CD14-positive monocyte (primary cell): ENCODE measurements around the gene SLC39A10. TPM values are rescaled to one million over a fixed set of nuclear protein-coding genes. Genes with fewer than 3 reads are reported as not detected.

Experiments
- DNase-seq, 3 donors: peaks; one replicate each; pipeline ENCODE4 v3.0.0-alpha.2; 2011 to 2022
- H2AFZ ChIP-seq: 2 replicates; pipeline ENCODE4 v1.6.0; 2012; ENCODE audit warnings: mild to moderate bottlenecking, low read depth, low read length, inconsistent platforms; ENCODE audit not compliant: insufficient read depth, poor library complexity, severe bottlenecking
- H3K27ac ChIP-seq, 2 donors: 1 replicate in 1 of 2; 2 replicates in 1 of 2; pipeline ENCODE4 v1.5.1; 2012 to 2013; ENCODE audit warnings: low read length in 2 of 2, control low read depth in 1 of 2, inconsistent platforms in 1 of 2, low read depth in 1 of 2, mild to moderate bottlenecking in 1 of 2
- H3K27me3 ChIP-seq, 2 donors: one replicate each; pipeline versions ENCODE4 v1.6.0 to v1.6.1; 2011 to 2013; ENCODE audit warnings: low read length in 2 of 2; ENCODE audit not compliant: control insufficient read depth in 2 of 2, insufficient read depth in 2 of 2
- H3K36me3 ChIP-seq, 2 donors: replicated peaks in 1 of 2; 1 replicate in 1 of 2; 2 replicates in 1 of 2; pipeline versions ENCODE4 v1.5.1 to v1.6.1; 2012 to 2013; ENCODE audit warnings: low read length in 2 of 2, control low read depth in 1 of 2, inconsistent platforms in 1 of 2, mild to moderate bottlenecking in 1 of 2; ENCODE audit not compliant: insufficient read depth in 2 of 2, control insufficient read depth in 1 of 2
- H3K4me1 ChIP-seq, 2 donors: 1 replicate in 1 of 2; 2 replicates in 1 of 2; pipeline versions ENCODE4 v1.5.1 to v1.6.1; 2012 to 2013; ENCODE audit warnings: low read length in 2 of 2, control low read depth in 1 of 2, inconsistent platforms in 1 of 2, mild to moderate bottlenecking in 1 of 2, moderate library complexity in 1 of 2; ENCODE audit not compliant: insufficient read depth in 2 of 2, control insufficient read depth in 1 of 2
- H3K4me2 ChIP-seq: replicated peaks from 2 replicates; pipeline ENCODE3; 2012; ENCODE audit warnings: low read length, moderate library complexity, mild to moderate bottlenecking; ENCODE audit not compliant: poor library complexity, severe bottlenecking; ENCODE audit errors: extremely low read depth
- H3K4me3 ChIP-seq, 3 experiments: fragments of 200-600 bp in 1 of 3; sonication (generic) in 1 of 3; replicated peaks in 1 of 3; 1 replicate in 2 of 3; 2 replicates in 1 of 3; pipeline ENCODE4 v1.5.1; 2011 to 2013; ENCODE audit warnings: low read length in 3 of 3, mild to moderate bottlenecking in 3 of 3, control low read depth in 2 of 3, low read depth in 2 of 3, inconsistent platforms in 1 of 3, moderate library complexity in 1 of 3
- H3K79me2 ChIP-seq: 2 replicates; pipeline ENCODE4 v1.6.0; 2012; ENCODE audit warnings: mild to moderate bottlenecking, control low read depth, inconsistent platforms, low read length, moderate library complexity; ENCODE audit not compliant: insufficient read depth
- H3K9ac ChIP-seq: 2 replicates; pipeline ENCODE4 v1.6.0; 2017; ENCODE audit warnings: low read length, mild to moderate bottlenecking; ENCODE audit not compliant: insufficient read depth, poor library complexity, severe bottlenecking
- H3K9me3 ChIP-seq, 2 donors: replicated peaks in 1 of 2; 1 replicate in 1 of 2; 2 replicates in 1 of 2; pipeline versions ENCODE4 v1.5.1 to v1.6.1; 2012 to 2013; ENCODE audit warnings: low read length in 2 of 2, control low read depth in 1 of 2; ENCODE audit not compliant: control insufficient read depth in 1 of 2, insufficient read depth in 1 of 2
- H4K20me1 ChIP-seq: 2 replicates; pipeline ENCODE4 v1.6.0; 2012; ENCODE audit warnings: mild to moderate bottlenecking, low read length, control low read depth, moderate library complexity; ENCODE audit not compliant: insufficient read depth
- H3K27ac Mint-ChIP-seq, 7 donors: one replicate each; pipeline ENCODE4 v1.8.0; 2020; ENCODE audit warnings: mild to moderate bottlenecking in 7 of 7, mixed read lengths in 7 of 7, moderate library complexity in 6 of 7, inconsistent platforms in 2 of 7
- H3K27me3 Mint-ChIP-seq, 3 donors: one replicate each; pipeline ENCODE4 v1.8.0; 2021 to 2022; ENCODE audit warnings: low read depth in 3 of 3, mild to moderate bottlenecking in 3 of 3, mixed read lengths in 3 of 3, moderate library complexity in 3 of 3, inconsistent platforms in 1 of 3
- H3K36me3 Mint-ChIP-seq, 2 donors: one replicate each; pipeline ENCODE4 v1.8.0; 2020; ENCODE audit warnings: mixed read lengths in 2 of 2, inconsistent platforms in 1 of 2, mild to moderate bottlenecking in 1 of 2
- H3K4me1 Mint-ChIP-seq: one replicate; pipeline ENCODE4 v1.8.0; 2020; ENCODE audit warnings: mild to moderate bottlenecking, mixed read lengths
- H3K4me3 Mint-ChIP-seq, 2 donors: one replicate each; pipeline ENCODE4 v1.8.0; 2020; ENCODE audit warnings: mild to moderate bottlenecking in 2 of 2, mixed read lengths in 2 of 2, moderate library complexity in 1 of 2
- H3K9me3 Mint-ChIP-seq, 7 donors: one replicate each; pipeline ENCODE4 v1.8.0; 2020 to 2022; ENCODE audit warnings: mixed read lengths in 7 of 7, mild to moderate bottlenecking in 6 of 7, moderate library complexity in 6 of 7, inconsistent platforms in 2 of 7
- CTCF ChIP-seq: fragments of 200-600 bp; IDR thresholded peaks from one replicate; pipeline ENCODE4 v1.8.0; 2022; ENCODE audit warnings: antibody characterized with exemption, mild to moderate bottlenecking
- WGBS: methylation state at CpG from one replicate; pipeline ENCODE4 v1.1.5; 2013; ENCODE audit warnings: missing lambda C conversion rate; ENCODE audit not compliant: insufficient coverage; 5-methylcytosine and 5-hydroxymethylcytosine counted together
- intact Hi-C, 2 donors: fragments of 100-400 bp; cut with micrococcal nuclease; formaldehyde crosslinking; loops; one replicate each; pipeline versions ENCODE4 v1.15.0 to v1.15.1; 2023
- polyA plus RNA-seq, 3 donors: library from polyadenylated mRNA; depleted of rRNA in 1 of 3; unstranded in 2 of 3; stranded (reverse) in 1 of 3; fragments of 300-500 nt in 2 of 3; fragments of >200 nt in 1 of 3; fragmentation: Illumina TruSeq in 2 of 3; gene quantifications; 1 replicate in 2 of 3; 2 replicates in 1 of 3; pipeline ENCODE4 v1.2.3, GENCODE V29; 2012 to 2021

SLC39A10 gene
- polyA plus RNA-seq, 3 donors = 5.2 to 6.9 (median 5.2) TPM

GRCh38 chr2:195734931-195735330, 77.9 kb downstream of the SLC39A10 start:
- Histone ChIP-seq H3K4me2 (no peak overlapping the region), H3K4me1 (no peaks in the 10 kb centered on the region), H2AFZ (no peak overlapping the region), H3K27me3 (no peaks in the 10 kb centered on the region), H3K9ac (no peak overlapping the region), H4K20me1 (no peaks in the 10 kb centered on the region), H3K9me3 (no peaks in the 10 kb centered on the region), H3K27ac (no peak overlapping the region), H3K79me2 (no peaks in the 10 kb centered on the region), H3K36me3 (peaks cover 2 to 21% of the 10 kb centered on the region in 2 donors), H3K4me3 (no peak overlapping the region)
- Mint-ChIP-seq H3K4me1 (peaks cover 2% of the 10 kb centered on the region), H3K4me3 (no peak overlapping the region), H3K9me3 (peaks cover 0 to 7% (median 0%) of the 10 kb centered on the region in 7 donors), H3K27ac (no peak overlapping the region), H3K36me3 (peaks cover 37 to 40% of the 10 kb centered on the region in 2 donors), H3K27me3 (peaks cover 0 to 3% (median 0%) of the 10 kb centered on the region in 3 donors)
- no peak for TF ChIP-seq CTCF
- no CpG with 5 or more reads among the region's 2 CpGs for WGBS
- intact Hi-C loops = no loop called here
- DNase-seq = no peak

DNA sequence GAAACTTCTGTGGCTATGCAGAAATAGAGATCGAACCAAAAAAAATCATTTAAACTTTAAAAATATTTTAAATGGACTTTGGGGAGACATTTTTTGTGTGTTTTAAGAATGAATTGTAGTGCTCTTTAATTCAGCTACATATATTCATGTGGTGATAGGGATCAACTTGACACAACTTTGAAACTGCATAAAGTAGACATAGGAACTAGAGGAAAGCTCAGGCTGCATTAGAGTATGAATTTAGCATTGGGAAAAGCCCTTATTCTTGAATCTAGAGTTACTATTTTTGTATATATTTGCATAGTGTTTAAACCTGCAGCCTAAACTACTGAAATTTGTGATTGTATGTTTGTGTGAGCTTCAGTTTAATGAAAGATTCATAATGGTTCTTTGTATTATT, 78.3 kb downstream of the SLC39A10 start:
- H3K27me3 Mint-ChIP-seq = peaks cover 0 to 3% (median 0%) of the 10 kb centered on the region in 3 donors
- peaks cover 0 to 6% (median 0%) of the 10 kb centered on the region in 7 donors for H3K9me3 Mint-ChIP-seq
- H3K27ac ChIP-seq = no peak overlapping the region
- H3K4me3 ChIP-seq = no peak overlapping the region
- no CpG with 5 or more reads among the region's 1 CpG for WGBS
- no peak overlapping the region for H3K4me2 ChIP-seq
- no peak overlapping the region for H3K9ac ChIP-seq
- peaks cover 33 to 36% of the 10 kb centered on the region in 2 donors for H3K36me3 Mint-ChIP-seq
- H3K9me3 ChIP-seq = no peaks in the 10 kb centered on the region
- no peaks in the 10 kb centered on the region for H3K79me2 ChIP-seq
- H3K4me1 ChIP-seq = no peaks in the 10 kb centered on the region
- peaks cover 2 to 18% of the 10 kb centered on the region in 2 donors for H3K36me3 ChIP-seq
- no peak overlapping the region for H2AFZ ChIP-seq
- H3K27me3 ChIP-seq = no peaks in the 10 kb centered on the region
- no peaks in the 10 kb centered on the region for H4K20me1 ChIP-seq
- no peak for DNase-seq
- intact Hi-C loops = no loop called here
- H3K4me3 Mint-ChIP-seq = no peak overlapping the region
- no peak for TF ChIP-seq CTCF
- H3K27ac Mint-ChIP-seq = no peak overlapping the region
- peaks cover 2% of the 10 kb centered on the region for H3K4me1 Mint-ChIP-seq
